ENCODE results near the gene FZD7. TPM values are rescaled to one million over a fixed set of nuclear protein-coding genes. Genes with fewer than 3 reads are reported as not detected.
A peak's percentile ranks its signal among the peaks of the same experiment; 100 is the strongest.

FZD7 gene
- total RNA-seq, 1 experiment from 2014 or later, result 302 TPM

DNA sequence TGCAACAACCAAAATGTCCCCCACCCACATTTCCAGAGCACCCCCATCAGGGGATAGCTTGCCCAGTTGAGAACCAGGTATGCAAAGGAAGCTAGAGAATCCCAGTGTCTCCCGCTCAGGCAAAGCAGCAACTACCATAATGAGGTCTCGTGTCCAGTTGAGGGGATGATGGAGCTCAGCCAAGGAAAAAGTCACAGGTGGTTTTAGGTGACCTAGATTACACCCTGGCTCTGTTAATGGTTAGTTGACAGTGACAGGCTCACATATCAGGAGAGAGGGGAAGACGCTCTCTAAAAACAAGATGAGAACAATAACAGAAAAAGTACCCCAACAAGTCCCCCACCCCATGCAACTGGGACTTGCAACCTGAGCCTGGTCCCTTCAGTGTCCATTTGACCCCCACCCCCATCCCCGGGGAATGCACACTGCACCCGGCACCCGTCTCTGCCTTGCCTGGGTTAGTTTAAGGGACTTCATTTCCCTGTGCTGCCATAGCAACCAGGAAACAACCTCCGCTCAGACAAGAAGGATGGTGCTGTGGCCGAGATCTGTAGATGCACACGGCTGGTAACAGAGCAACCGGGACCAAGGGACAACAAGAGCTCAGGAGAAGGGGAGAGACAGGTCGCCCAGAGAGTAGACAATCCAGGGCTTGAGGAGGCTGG is 39.2 kb downstream of the FZD7 start, which contains the start of gene KIAA2012:
Gene KIAA2012, plus strand, starts transcription at position 519 of the 665 bp plus-strand sequence. CDS start 373 bp downstream, outside the sequence.
- no peak within 1 kb of the TSS for H3K27ac Mint-ChIP-seq

More for the DNA sequence above, 39.2 kb downstream of the FZD7 start, which contains the start of gene KIAA2012:
- Histone ChIP-seq H3K56ac (ENCODE audit: insufficient read length, low read depth, low read length) (no peak within 1 kb of the TSS), H4K91ac (ENCODE audit: insufficient read length, low read depth, low read length) (no peak within 1 kb of the TSS), H3K4me1 (ENCODE audit: insufficient read depth, low read length) (no peaks in the 10 kb centered on the region), H3K18ac (ENCODE audit: insufficient read length, low read depth, low read length) (peak within 1 kb of the TSS; percentile 42), H4K5ac (ENCODE audit: insufficient read length, low read depth, low read length) (no peak within 1 kb of the TSS), H4K8ac (replicated peaks; ENCODE audit: insufficient read length, low read depth, low read length) (no peak within 1 kb of the TSS), H4K20me1 (ENCODE audit: control insufficient read depth, insufficient read depth, insufficient read length) (no peaks in the 10 kb centered on the region), H2AFZ (ENCODE audit: low read length) (no peak within 1 kb of the TSS), H3K14ac (ENCODE audit: insufficient read depth, low read length) (peak within 1 kb of the TSS; percentile 41; the same call in 1 of the 2 replicates), H3T11ph (ENCODE audit: low read length) (no peak within 1 kb of the TSS), H2BK12ac (ENCODE audit: insufficient read length, low read depth, low read length) (no peak within 1 kb of the TSS), H2BK15ac (ENCODE audit: low read depth, low read length) (no peak within 1 kb of the TSS), H2BK20ac (ENCODE audit: low read depth, low read length, poor library complexity, severe bottlenecking) (no peak within 1 kb of the TSS), H3K23ac (ENCODE audit: insufficient read length, low read depth, low read length) (no peak within 1 kb of the TSS), H3K9me3 (ENCODE audit: control insufficient read depth, low read depth, low read length) (no peaks in the 10 kb centered on the region), H2BK120ac (ENCODE audit: low read depth, low read length, poor library complexity, severe bottlenecking) (no peak within 1 kb of the TSS), H2AK5ac (ENCODE audit: insufficient read length, low read length) (no peak within 1 kb of the TSS), H3K79me1 (ENCODE audit: insufficient read depth, low read depth, low read length, poor library complexity, severe bottlenecking) (no peaks in the 10 kb centered on the region), H3K79me2 (ENCODE audit: insufficient read depth, low read length) (no peaks in the 10 kb centered on the region), H3K4ac (ENCODE audit: low read depth, low read length) (no peak within 1 kb of the TSS), H3K27ac (ENCODE audit: insufficient read length, low read depth, low read length) (no peak within 1 kb of the TSS), H3K27me3 (ENCODE audit: insufficient read depth, low read length) (no peaks in the 10 kb centered on the region), H3K23me2 (ENCODE audit: insufficient read length, low read depth, low read length, poor library complexity, severe bottlenecking) (no peaks in the 10 kb centered on the region), H3K4me2 (ENCODE audit: insufficient read depth, insufficient read length, low read length) (no peak within 1 kb of the TSS), H2BK5ac (ENCODE audit: insufficient read length, low read length) (no peak within 1 kb of the TSS), H3K9ac (ENCODE audit: extremely low read depth, insufficient read length, low read length) (no peak within 1 kb of the TSS)
- DNase-seq, result peak; percentile 48
- Mint-ChIP-seq H3K4me1 (peaks cover 13 to 17% of the 10 kb centered on the region in 2 experiments), H3K36me3 (ENCODE audit: insufficient read depth in 1 of 3, low read depth in 3 of 3) (no peaks in the 10 kb centered on the region), H3K4me3 (no peak within 1 kb of the TSS), H3K27me3 (ENCODE audit: low read depth) (no peaks in the 10 kb centered on the region), H3K9me3 (no peaks in the 10 kb centered on the region)
- WGBS (ENCODE audit: extremely low coverage, insufficient read length, low lambda C conversion rate), result no CpG with 5 or more reads among the region's 11 CpGs
- TF ChIP-seq, protein P1, sequence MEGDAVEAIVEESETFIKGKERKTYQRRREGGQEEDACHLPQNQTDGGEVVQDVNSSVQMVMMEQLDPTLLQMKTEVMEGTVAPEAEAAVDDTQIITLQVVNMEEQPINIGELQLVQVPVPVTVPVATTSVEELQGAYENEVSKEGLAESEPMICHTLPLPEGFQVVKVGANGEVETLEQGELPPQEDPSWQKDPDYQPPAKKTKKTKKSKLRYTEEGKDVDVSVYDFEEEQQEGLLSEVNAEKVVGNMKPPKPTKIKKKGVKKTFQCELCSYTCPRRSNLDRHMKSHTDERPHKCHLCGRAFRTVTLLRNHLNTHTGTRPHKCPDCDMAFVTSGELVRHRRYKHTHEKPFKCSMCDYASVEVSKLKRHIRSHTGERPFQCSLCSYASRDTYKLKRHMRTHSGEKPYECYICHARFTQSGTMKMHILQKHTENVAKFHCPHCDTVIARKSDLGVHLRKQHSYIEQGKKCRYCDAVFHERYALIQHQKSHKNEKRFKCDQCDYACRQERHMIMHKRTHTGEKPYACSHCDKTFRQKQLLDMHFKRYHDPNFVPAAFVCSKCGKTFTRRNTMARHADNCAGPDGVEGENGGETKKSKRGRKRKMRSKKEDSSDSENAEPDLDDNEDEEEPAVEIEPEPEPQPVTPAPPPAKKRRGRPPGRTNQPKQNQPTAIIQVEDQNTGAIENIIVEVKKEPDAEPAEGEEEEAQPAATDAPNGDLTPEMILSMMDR (conservative IDR thresholded peaks at IDR 0.05), result no peak

Measured in H9 (cell line).